OCI-LY3 (cell line): Measurements from ENCODE around the gene CCSER1.

Source experiments
- EZH2phosphoT487 ChIP-seq: fragments of 200-600 bp; shearing (Covaris generic); IDR thresholded peaks from 2 replicates; pipeline ENCODE4 v1.6.1; 2018; ENCODE audit warnings: antibody characterized with exemption, mixed run types, low read depth
- TF ChIP-seq, protein P1 (sequence below): fragments of 200-600, 300-600 bp; sonication (generic); IDR thresholded peaks from 2 replicates; pipeline ENCODE4 v1.5.1; 2014; ENCODE audit warnings: antibody characterized with exemption, low read length, low read depth

DNA sequence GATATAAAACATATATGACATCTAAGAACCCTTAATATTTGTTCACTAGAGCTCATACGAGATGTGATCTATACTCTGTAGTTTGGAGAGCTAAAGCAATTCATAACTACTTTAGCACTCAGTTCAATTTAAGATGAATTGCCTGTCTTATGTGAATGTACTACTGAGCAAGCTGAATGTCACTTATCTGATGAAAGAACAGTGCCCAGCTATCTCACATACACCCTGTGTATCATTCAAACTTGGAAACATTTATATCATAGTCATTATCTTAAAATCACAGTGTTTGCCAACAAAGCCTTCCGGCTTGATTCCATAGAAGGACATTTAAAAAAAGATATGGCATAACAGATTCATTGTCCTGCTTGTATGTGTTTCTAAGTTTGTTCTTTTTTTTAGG lies 639.6 kb downstream of the CCSER1 start:
- TF ChIP-seq, protein P1, sequence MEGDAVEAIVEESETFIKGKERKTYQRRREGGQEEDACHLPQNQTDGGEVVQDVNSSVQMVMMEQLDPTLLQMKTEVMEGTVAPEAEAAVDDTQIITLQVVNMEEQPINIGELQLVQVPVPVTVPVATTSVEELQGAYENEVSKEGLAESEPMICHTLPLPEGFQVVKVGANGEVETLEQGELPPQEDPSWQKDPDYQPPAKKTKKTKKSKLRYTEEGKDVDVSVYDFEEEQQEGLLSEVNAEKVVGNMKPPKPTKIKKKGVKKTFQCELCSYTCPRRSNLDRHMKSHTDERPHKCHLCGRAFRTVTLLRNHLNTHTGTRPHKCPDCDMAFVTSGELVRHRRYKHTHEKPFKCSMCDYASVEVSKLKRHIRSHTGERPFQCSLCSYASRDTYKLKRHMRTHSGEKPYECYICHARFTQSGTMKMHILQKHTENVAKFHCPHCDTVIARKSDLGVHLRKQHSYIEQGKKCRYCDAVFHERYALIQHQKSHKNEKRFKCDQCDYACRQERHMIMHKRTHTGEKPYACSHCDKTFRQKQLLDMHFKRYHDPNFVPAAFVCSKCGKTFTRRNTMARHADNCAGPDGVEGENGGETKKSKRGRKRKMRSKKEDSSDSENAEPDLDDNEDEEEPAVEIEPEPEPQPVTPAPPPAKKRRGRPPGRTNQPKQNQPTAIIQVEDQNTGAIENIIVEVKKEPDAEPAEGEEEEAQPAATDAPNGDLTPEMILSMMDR: no peak
- no peak for TF ChIP-seq EZH2phosphoT487
